IMR-90 (cell line): ENCODE results near the gene RALGAPA2. TPM values are rescaled to one million over a fixed set of nuclear protein-coding genes. Genes with fewer than 3 reads are reported as not detected.
A peak's percentile ranks its signal among the peaks of the same experiment; 100 is the strongest.

ENCODE experiments used
- ATAC-seq: fragments of 200-7000 bp; cut with Tn5 transposase; 2 replicates; pipeline ENCODE4 v1.9.1; 2020; ENCODE audit warnings: low read depth, mild to moderate bottlenecking, moderate library complexity
- BruUV-seq: library from RNA; stranded (reverse); fragments of 400-500 nt; replicated peaks from 2 replicates; lab custom pipeline; 2021; lab: Mats Ljungman, UMichigan
- CTCF ChIA-PET: fragments of 300-600 bp; formaldehyde crosslinking; extraction: SDS; loops from one replicate; lab custom pipeline; 2021; ENCODE audit warnings: antibody characterized with exemption; lab: Yijun Ruan, JAX
- POLR2A ChIA-PET: fragments of 300-600 bp; sonication (Branson Sonifier 250); formaldehyde crosslinking; loops from one replicate; lab custom pipeline; 2022; ENCODE audit warnings: antibody characterized with exemption; ENCODE audit not compliant: unreplicated experiment; lab: Charles Lee
- DNase-seq: peaks from one replicate; pipeline ENCODE4 v3.0.0; 2013
- H2AFZ ChIP-seq: replicated peaks from 2 replicates; pipeline ENCODE3; 2013; ENCODE audit warnings: low read length, mild to moderate bottlenecking; ENCODE audit not compliant: poor library complexity
- H2AK5ac ChIP-seq: 2 replicates; pipeline ENCODE4 v1.6.1; 2013; ENCODE audit warnings: low read depth, low read length, inconsistent platforms
- H2AK9ac ChIP-seq: replicated peaks from 2 replicates; pipeline ENCODE3; 2013; ENCODE audit warnings: mild to moderate bottlenecking, low read depth, low read length, moderate library complexity; ENCODE audit not compliant: poor library complexity
- H2BK120ac ChIP-seq: 2 replicates; pipeline ENCODE4 v1.6.1; 2013; ENCODE audit warnings: low read depth, low read length, inconsistent platforms
- H2BK15ac ChIP-seq: 3 replicates; pipeline ENCODE4 v1.6.1; 2013; ENCODE audit warnings: low read depth, low read length, inconsistent platforms
- H2BK20ac ChIP-seq: 2 replicates; pipeline ENCODE4 v1.6.1; 2013; ENCODE audit warnings: low read depth, mild to moderate bottlenecking, inconsistent platforms, low read length, moderate library complexity
- H2BK5ac ChIP-seq: 2 replicates; pipeline ENCODE4 v1.6.1; 2013; ENCODE audit warnings: mild to moderate bottlenecking, low read depth, low read length, inconsistent platforms; ENCODE audit not compliant: poor library complexity, severe bottlenecking
- H3K14ac ChIP-seq: replicated peaks from 2 replicates; pipeline ENCODE4 v1.6.1; 2013; ENCODE audit warnings: low read depth, low read length, inconsistent platforms
- H3K18ac ChIP-seq: 2 replicates; pipeline ENCODE4 v1.6.1; 2013; ENCODE audit warnings: low read depth, low read length, control low read depth
- H3K23ac ChIP-seq: 2 replicates; pipeline ENCODE4 v1.6.1; 2013; ENCODE audit warnings: low read depth, low read length, inconsistent platforms
- H3K27ac ChIP-seq: 2 replicates; pipeline ENCODE4 v1.5.1; 2013; ENCODE audit warnings: mild to moderate bottlenecking, control low read depth, low read length; ENCODE audit not compliant: insufficient read depth
- H3K27me3 ChIP-seq: 2 replicates; pipeline ENCODE4 v1.6.1; 2013; ENCODE audit warnings: low read length; ENCODE audit not compliant: control insufficient read depth, insufficient read depth
- H3K36me3 ChIP-seq: 2 replicates; pipeline ENCODE4 v1.6.1; 2013; ENCODE audit warnings: low read length, mixed read lengths; ENCODE audit not compliant: control insufficient read depth, insufficient read depth
- H3K4ac ChIP-seq: 2 replicates; pipeline ENCODE4 v1.6.1; 2013; ENCODE audit warnings: low read depth, low read length, inconsistent platforms
- H3K4me1 ChIP-seq: 2 replicates; pipeline ENCODE4 v1.6.1; 2013; ENCODE audit warnings: low read length, mixed read lengths; ENCODE audit not compliant: control insufficient read depth, insufficient read depth
- H3K4me2 ChIP-seq: 2 replicates; pipeline ENCODE4 v1.6.1; 2013; ENCODE audit warnings: low read depth, mild to moderate bottlenecking, control low read depth, low read length, moderate library complexity
- H3K4me3 ChIP-seq: 2 replicates; pipeline ENCODE4 v1.5.1; 2013; ENCODE audit warnings: low read depth, mild to moderate bottlenecking, control low read depth, low read length, moderate library complexity; ENCODE audit not compliant: insufficient read depth
- H3K56ac ChIP-seq: 2 replicates; pipeline ENCODE4 v1.6.1; 2013; ENCODE audit warnings: low read length, inconsistent platforms; ENCODE audit not compliant: insufficient read depth; ENCODE audit errors: extremely low read depth
- H3K79me1 ChIP-seq, 2 experiments: 2 replicates each; pipeline ENCODE4 v1.6.1; 2013; ENCODE audit warnings: low read length in 2 of 2, inconsistent platforms in 1 of 2, low read depth in 1 of 2
- H3K9ac ChIP-seq: 2 replicates; pipeline ENCODE4 v1.6.1; 2013; ENCODE audit warnings: low read depth, low read length, control low read depth
- H3K9me1 ChIP-seq: 2 replicates; pipeline ENCODE4 v1.6.1; 2013; ENCODE audit warnings: low read length, inconsistent platforms; ENCODE audit not compliant: insufficient read depth
- H3K9me3 ChIP-seq: 2 replicates; pipeline ENCODE4 v1.6.1; 2013; ENCODE audit warnings: low read length; ENCODE audit not compliant: control insufficient read depth, insufficient read depth
- H4K20me1 ChIP-seq: 2 replicates; pipeline ENCODE4 v1.6.1; 2013; ENCODE audit warnings: low read length, inconsistent platforms; ENCODE audit not compliant: insufficient read depth
- H4K5ac ChIP-seq: 2 replicates; pipeline ENCODE4 v1.6.1; 2013; ENCODE audit warnings: mild to moderate bottlenecking, low read depth, low read length, control low read depth
- H4K8ac ChIP-seq, 2 experiments: 2 replicates each; pipeline ENCODE4 v1.6.1; 2013; ENCODE audit warnings: low read depth in 2 of 2, low read length in 2 of 2, control low read depth in 1 of 2, inconsistent platforms in 1 of 2
- H4K91ac ChIP-seq: 2 replicates; pipeline ENCODE4 v1.6.1; 2013; ENCODE audit warnings: low read depth, low read length, inconsistent platforms; ENCODE audit not compliant: insufficient read depth
- CHD1 ChIP-seq: IDR thresholded peaks from 2 replicates; pipeline ENCODE4 v1.6.1; 2012; ENCODE audit warnings: low read depth, low read length, improper control_type of control experiment
- FOS ChIP-seq: fragments of 150-350 bp; IDR thresholded peaks from 2 replicates; pipeline ENCODE4 v1.6.1; 2016; ENCODE audit warnings: low read depth, low read length
- MAFK ChIP-seq: IDR thresholded peaks from 2 replicates; pipeline ENCODE4 v1.6.1; 2012; ENCODE audit warnings: low read depth, low read length, improper control_type of control experiment
- MAZ ChIP-seq: IDR thresholded peaks from 2 replicates; pipeline ENCODE4 v1.6.1; 2012; ENCODE audit warnings: low read depth, mild to moderate bottlenecking, low read length, improper control_type of control experiment, moderate library complexity, borderline replicate concordance
- MXI1 ChIP-seq: IDR thresholded peaks from 2 replicates; pipeline ENCODE4 v1.6.1; 2012; ENCODE audit warnings: low read depth, mild to moderate bottlenecking, low read length, moderate library complexity, borderline replicate concordance
- POLR2A ChIP-seq: IDR thresholded peaks from 2 replicates; pipeline ENCODE4 v1.6.1; 2012; ENCODE audit warnings: mild to moderate bottlenecking, low read depth, low read length
- RCOR1 ChIP-seq: IDR thresholded peaks from 2 replicates; pipeline ENCODE4 v1.6.1; 2012; ENCODE audit warnings: mild to moderate bottlenecking, low read length, improper control_type of control experiment; ENCODE audit not compliant: insufficient replicate concordance
- SMC3 ChIP-seq: fragments of 150-350 bp; IDR thresholded peaks from 2 replicates; pipeline ENCODE4 v1.6.1; 2016; ENCODE audit warnings: low read depth, mild to moderate bottlenecking, antibody characterized with exemption, low read length, moderate library complexity
- USF2 ChIP-seq: fragments of 150-350 bp; IDR thresholded peaks from 2 replicates; pipeline ENCODE4 v1.6.1; 2017; ENCODE audit warnings: mild to moderate bottlenecking, antibody characterized with exemption, low read length, low read depth
- WGBS, 2 experiments: methylation state at CpG; one replicate each; pipeline versions ENCODE4 v1.1.5 to v1.1.7; 2013; ENCODE audit warnings: missing lambda C conversion rate in 2 of 2; ENCODE audit not compliant: insufficient read length in 1 of 2; ENCODE audit errors: extremely low coverage in 2 of 2; 5-methylcytosine and 5-hydroxymethylcytosine counted together
- dilution Hi-C: fragments of 300-500 bp; cut with HindIII; formaldehyde crosslinking; loops from one replicate; pipeline ENCODE4 v1.14.3; 2018; ENCODE audit warnings: low sequenced_read_pairs; ENCODE audit not compliant: unreplicated experiment
- in situ Hi-C: fragments of 300-500 bp; cut with MboI; formaldehyde crosslinking; loops from 3 replicates; pipeline ENCODE4 v1.14.3; 2019; ENCODE audit warnings: low sequenced_read_pairs, inconsistent platforms, mixed read lengths
- intact Hi-C: fragments of 100-400 bp; cut with micrococcal nuclease; formaldehyde crosslinking; loops from 2 replicates; pipeline ENCODE4 v1.10.0; 2022
- polyA plus RNA-seq, 3 experiments: library from polyadenylated mRNA; depleted of rRNA; stranded (reverse); fragments of >200 nt; gene quantifications; 2 replicates each; pipeline ENCODE4 v1.2.3, GENCODE V29; 2012; ENCODE audit warnings: low replicate concordance in 1 of 3
- total RNA-seq: library from RNA; depleted of rRNA; stranded (reverse); fragments of >200 nt; gene quantifications from 2 replicates; pipeline ENCODE4 v1.2.3, GENCODE V29; 2012
- TF ChIP-seq, protein P1 (sequence below): fragments of 150-350 bp; IDR thresholded peaks from 2 replicates; pipeline ENCODE4 v1.6.1; 2016; ENCODE audit warnings: low read depth, mild to moderate bottlenecking, low read length, moderate library complexity, borderline replicate concordance

Gene RALGAPA2
- total and polyA plus RNA-seq, 2 of the 4 experiments (the other 2 are of a cell fraction): 1.3 to 3.9 TPM

GRCh38 chr20:20435453-20435852 is 277.0 kb downstream of the RALGAPA2 start:
- H3K14ac ChIP-seq: no peak overlapping the region
- H2AK9ac ChIP-seq: no peak overlapping the region
- no peaks in the 10 kb centered on the region for H4K20me1 ChIP-seq
- no peak for TF ChIP-seq FOS
- TF ChIP-seq RCOR1: no peak
- TF ChIP-seq MAFK: no peak
- TF ChIP-seq, protein P1, sequence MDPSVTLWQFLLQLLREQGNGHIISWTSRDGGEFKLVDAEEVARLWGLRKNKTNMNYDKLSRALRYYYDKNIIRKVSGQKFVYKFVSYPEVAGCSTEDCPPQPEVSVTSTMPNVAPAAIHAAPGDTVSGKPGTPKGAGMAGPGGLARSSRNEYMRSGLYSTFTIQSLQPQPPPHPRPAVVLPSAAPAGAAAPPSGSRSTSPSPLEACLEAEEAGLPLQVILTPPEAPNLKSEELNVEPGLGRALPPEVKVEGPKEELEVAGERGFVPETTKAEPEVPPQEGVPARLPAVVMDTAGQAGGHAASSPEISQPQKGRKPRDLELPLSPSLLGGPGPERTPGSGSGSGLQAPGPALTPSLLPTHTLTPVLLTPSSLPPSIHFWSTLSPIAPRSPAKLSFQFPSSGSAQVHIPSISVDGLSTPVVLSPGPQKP: no peak
- TF ChIP-seq CHD1: no peak
- no peak for TF ChIP-seq MXI1
- no peak for TF ChIP-seq MAZ
- no peak for TF ChIP-seq POLR2A
- TF ChIP-seq SMC3: no peak
- TF ChIP-seq USF2: no peak
- no peak overlapping the region for H3K9ac ChIP-seq
- no peak overlapping the region for H3K4me3 ChIP-seq
- no peak overlapping the region for H3K27ac ChIP-seq
- H2AK5ac ChIP-seq: no peak overlapping the region
- no peak overlapping the region for H4K8ac ChIP-seq
- CTCF ChIA-PET: no interaction called here
- dilution Hi-C loops (no loop called here), in situ Hi-C loops (no loop called here), intact Hi-C loops (no loop called here)
- H2BK20ac ChIP-seq: no peak overlapping the region
- no peaks in the 10 kb centered on the region for H3K27me3 ChIP-seq
- no peaks in the 10 kb centered on the region for H3K79me1 ChIP-seq
- no peak overlapping the region for H3K56ac ChIP-seq
- H4K5ac ChIP-seq: no peak overlapping the region
- POLR2A ChIA-PET: no interaction called here
- H2BK120ac ChIP-seq: no peak overlapping the region
- no peak overlapping the region for H2BK15ac ChIP-seq
- 0 out of 2 replicates have a peak, but pooled peaks have one; percentile 29 for ATAC-seq
- BruUV-seq: no TSS peak
- H2AFZ ChIP-seq: no peak overlapping the region
- no peaks in the 10 kb centered on the region for H3K4me1 ChIP-seq
- H3K18ac ChIP-seq: no peak overlapping the region
- WGBS, 2 experiments: 60% methylated on average over 2 of the region's 6 CpGs; no CpG with 5 or more reads in 1 of the 2 experiments
- no peaks in the 10 kb centered on the region for H3K36me3 ChIP-seq
- no peak for DNase-seq
- no peak overlapping the region for H2BK5ac ChIP-seq
- no peak overlapping the region for H3K23ac ChIP-seq
- H4K91ac ChIP-seq: no peak overlapping the region
- no peaks in the 10 kb centered on the region for H3K9me1 ChIP-seq
- no peak overlapping the region for H3K4ac ChIP-seq
- H3K4me2 ChIP-seq: no peak overlapping the region
- H3K9me3 ChIP-seq: no peaks in the 10 kb centered on the region
